Ovary (tissue), 9 donors: Measurements from ENCODE around the gene TFIP11. TPM values are rescaled to one million over a fixed set of nuclear protein-coding genes. Genes with fewer than 3 reads are reported as not detected.

Experiments
- DNase-seq, 5 donors: peaks; one replicate each; pipeline ENCODE4 v3.0.0-alpha.2; 2019 to 2020
- H3K27ac ChIP-seq, 2 donors: fragments of 200-600 bp; one replicate each; pipeline versions ENCODE4 v1.5.1 to v1.8.0; 2019 to 2022
- H3K27me3 ChIP-seq: fragments of 200-600 bp; one replicate; pipeline ENCODE4 v1.8.0; 2022
- H3K36me3 ChIP-seq: fragments of 200-600 bp; sonication (generic); one replicate; pipeline ENCODE4 v1.5.1; 2019
- H3K4me1 ChIP-seq: one replicate; pipeline ENCODE4 v1.8.1; 2013; ENCODE audit warnings: mild to moderate bottlenecking, moderate library complexity; ENCODE audit not compliant: insufficient read depth
- H3K4me3 ChIP-seq: fragments of 200-600 bp; sonication (generic); one replicate; pipeline ENCODE4 v1.5.1; 2017
- H3K9me3 ChIP-seq, 2 donors: fragments of 200-600 bp in 1 of 2; sonication (generic) in 1 of 2; one replicate each; pipeline versions ENCODE4 v1.5.1 to v1.8.1; 2013 to 2019; ENCODE audit warnings: mild to moderate bottlenecking in 1 of 2, moderate library complexity in 1 of 2
- CTCF ChIP-seq, 3 donors: fragments of 450-650 bp in 2 of 3; fragments of 200-600 bp in 1 of 3; IDR thresholded peaks; one replicate each; pipeline versions ENCODE4 v1.5.1 to v1.8.0; 2016 to 2022; ENCODE audit warnings: antibody characterized with exemption in 3 of 3, mild to moderate bottlenecking in 1 of 3
- EP300 ChIP-seq: sonication (generic); formaldehyde crosslinking; IDR thresholded peaks from one replicate; pipeline ENCODE4 v1.6.1; 2017; ENCODE audit warnings: antibody characterized with exemption
- POLR2A ChIP-seq: fragments of 450-650 bp; IDR thresholded peaks from one replicate; pipeline ENCODE4 v1.6.1; 2017; ENCODE audit warnings: antibody characterized with exemption, mild to moderate bottlenecking, moderate library complexity
- whole genome bisulfite sequencing, 3 donors: extraction: QIAGEN DNeasy Blood & Tissue Kit in 1 of 3; methylation state at CpG; one replicate each; pipeline versions ENCODE4 v1.1.5 to v1.1.7; 2013 to 2017; 5-methylcytosine and 5-hydroxymethylcytosine counted together
- intact Hi-C, 4 donors: fragments of 100-400 bp; cut with DNase I; formaldehyde crosslinking; loops; one replicate each; pipeline versions ENCODE4 v1.11.0 to v1.15.1; 2022 to 2023
- polyA plus RNA-seq, 2 donors: library from polyadenylated mRNA; stranded (reverse); fragments of 200-250 nt in 1 of 2; fragments of 350-450 nt in 1 of 2; fragmentation: Illumina TruSeq in 1 of 2; extraction: RNeasy Lipid Tissue Mini Kit (QIAGEN cat#74804) in 1 of 2; gene quantifications; one replicate each; pipeline ENCODE4 v1.2.3, GENCODE V29; 2013 to 2014
- total RNA-seq, 7 donors: library from RNA; depleted of rRNA in 2 of 7; stranded (reverse); fragments of >200 nt in 2 of 7; fragmentation: NEBNext Ultra II Directional in 3 of 7; extraction: Animal tissue kit (Norgen Biotek cat#: 25700) in 3 of 7; gene quantifications; one replicate each; pipeline versions ENCODE4 v1.1.0 to v1.2.4, GENCODE V29; 2016 to 2023
- donor health status: DM: no; HTN: no; CAD: no; lungs with moderate emphysema.
- donor health status: DM: no; HTN: no; CAD: no.
- donor health status: Bipolar disorder and iron deficiency.
- donor health status: DM: yes; HTN: yes; CAD: no.
- donor health status: DM: no; HTN: no; CAD: no.
- donor health status: DM: yes; HTN: yes; CAD: no.

The TFIP11 gene
- total and polyA plus RNA-seq, 9 donors: 10.8 to 31.0 (median 26.3) TPM

GRCh38 chr22:26536762-26537134 is 24.5 kb upstream of the TFIP11 start:
- DNase-seq: no peak
- 91 to 100% (median 97%) methylated on average over 3 of the region's 3 CpGs for WGBS, 3 donors
- TF ChIP-seq EP300 (no peak), CTCF (IDR thresholded peaks at IDR 0.05) (no peak), POLR2A (no peak)
- intact Hi-C loops: no loop called here
- Histone ChIP-seq H3K36me3 (no peaks in the 10 kb centered on the region), H3K27me3 (no peaks in the 10 kb centered on the region), H3K9me3 (no peaks in the 10 kb centered on the region), H3K4me3 (no peak overlapping the region), H3K4me1 (no peaks in the 10 kb centered on the region), H3K27ac (no peak overlapping the region)

DNA sequence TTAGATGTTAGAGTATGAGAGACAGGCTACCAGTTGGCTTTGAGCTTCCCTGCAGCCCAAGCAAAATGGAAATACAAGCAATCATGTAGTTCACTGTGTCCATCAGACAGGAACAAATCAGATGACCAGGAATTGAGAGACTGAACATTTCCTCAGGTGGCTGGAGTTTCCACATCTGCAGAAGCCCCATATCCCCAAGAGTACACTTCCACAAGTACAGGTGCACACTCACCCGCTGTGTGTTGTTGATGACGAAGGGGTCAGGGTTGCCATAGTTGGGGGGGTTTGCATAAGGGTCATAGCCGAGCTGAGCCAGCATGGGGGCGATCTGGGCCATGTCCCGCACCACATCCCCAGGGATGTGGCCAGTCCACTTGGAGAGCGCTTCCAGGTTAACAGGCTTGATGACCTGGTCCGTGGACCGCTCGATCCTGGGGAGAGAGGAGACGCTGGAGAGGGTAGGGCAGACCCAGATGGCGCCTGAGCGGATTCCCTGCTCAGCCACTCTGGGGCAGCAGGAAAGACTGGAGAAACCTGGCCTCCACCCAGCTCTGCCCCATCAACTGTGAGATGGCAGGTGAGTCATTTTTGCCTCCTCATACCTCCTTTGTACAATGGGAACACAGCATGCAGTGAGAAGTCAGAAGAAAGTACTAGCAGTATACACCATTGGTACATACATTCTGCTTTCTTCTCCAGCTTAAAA is 23.9 kb upstream of the TFIP11 start:
- H3K4me1 ChIP-seq: no peaks in the 10 kb centered on the region
- no peak overlapping the region for H3K4me3 ChIP-seq
- 87 to 93% (median 93%) methylated on average over 12 of the region's 12 CpGs for WGBS, 3 donors
- no peak for TF ChIP-seq POLR2A
- TF ChIP-seq CTCF (IDR thresholded peaks at IDR 0.05): no peak
- TF ChIP-seq EP300: no peak
- no peak overlapping the region for H3K27ac ChIP-seq
- H3K36me3 ChIP-seq: no peaks in the 10 kb centered on the region
- intact Hi-C loops: no loop called here
- no peaks in the 10 kb centered on the region for H3K9me3 ChIP-seq
- H3K27me3 ChIP-seq: no peaks in the 10 kb centered on the region
- no peak for DNase-seq

DNA sequence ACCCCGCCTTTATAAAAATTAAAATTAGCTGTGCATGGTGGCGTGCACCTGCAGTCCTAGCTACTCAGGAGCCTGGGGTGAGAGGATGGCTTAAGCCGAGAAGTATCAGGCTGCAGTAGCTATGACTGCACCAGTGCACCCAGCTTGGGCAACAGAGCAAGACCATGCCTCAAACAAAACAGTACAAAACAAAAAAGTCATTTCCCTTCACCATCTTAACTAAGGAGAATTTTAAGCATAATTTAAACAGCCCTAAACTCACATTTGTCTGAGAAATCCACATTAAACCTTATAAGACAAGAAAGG is 23.3 kb upstream of the TFIP11 start:
- no peak for DNase-seq
- Histone ChIP-seq H3K27ac (no peak overlapping the region), H3K9me3 (no peaks in the 10 kb centered on the region), H3K4me3 (no peak overlapping the region), H3K4me1 (no peaks in the 10 kb centered on the region), H3K36me3 (no peaks in the 10 kb centered on the region), H3K27me3 (no peaks in the 10 kb centered on the region)
- TF ChIP-seq EP300 (no peak), POLR2A (no peak), CTCF (IDR thresholded peaks at IDR 0.05) (no peak)
- intact Hi-C loops: no loop called here
- WGBS, 3 donors: 94 to 99% (median 97%) methylated on average over 3 of the region's 3 CpGs

DNA sequence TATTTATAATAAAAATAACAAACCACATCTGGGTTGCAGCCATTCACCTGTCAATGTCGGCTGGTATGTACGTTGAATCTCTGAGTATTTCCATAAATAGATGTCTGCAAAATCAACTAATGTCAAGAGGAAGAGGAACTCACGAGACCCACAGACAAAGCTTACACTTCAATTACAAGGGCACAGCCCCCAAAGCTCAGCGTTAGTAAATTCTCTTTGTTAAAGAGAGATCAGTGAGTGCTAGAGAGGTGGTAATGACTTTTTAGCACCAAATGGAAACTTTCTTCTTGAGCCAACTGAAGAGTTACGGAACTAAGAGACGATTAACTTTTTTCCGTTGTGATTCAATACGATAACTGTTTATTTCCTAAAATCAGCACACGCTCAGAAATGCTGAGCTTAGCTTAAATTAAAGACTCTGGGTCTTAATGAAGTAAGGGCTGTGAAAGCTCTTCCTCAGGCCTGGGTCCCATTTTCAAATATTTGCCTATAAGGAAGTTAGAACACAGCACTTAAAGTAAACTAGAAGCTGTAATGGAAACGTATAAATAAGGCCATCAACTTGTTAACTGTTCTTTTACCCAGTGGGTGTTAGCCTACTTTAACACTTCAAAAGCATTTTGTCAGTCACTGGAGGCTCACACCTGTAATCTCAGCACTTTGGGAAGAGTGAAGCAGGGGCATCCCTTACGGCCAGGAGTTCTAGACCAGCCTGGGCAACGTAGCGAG is 22.8 kb upstream of the TFIP11 start:
- intact Hi-C loops: no loop called here
- Histone ChIP-seq H3K4me3 (no peak overlapping the region), H3K36me3 (no peaks in the 10 kb centered on the region), H3K27ac (no peak overlapping the region), H3K9me3 (no peaks in the 10 kb centered on the region), H3K27me3 (no peaks in the 10 kb centered on the region), H3K4me1 (no peaks in the 10 kb centered on the region)
- DNase-seq: no peak
- TF ChIP-seq CTCF (IDR thresholded peaks at IDR 0.05): no peak
- no peak for TF ChIP-seq POLR2A
- no peak for TF ChIP-seq EP300
- WGBS, 3 donors: 73 to 82% (median 75%) methylated on average over 13 of the region's 13 CpGs
